Cardiac septum (tissue), 1 donor: ENCODE data around the gene SERTAD3. TPM values are rescaled to one million over a fixed set of nuclear protein-coding genes. Genes with fewer than 3 reads are reported as not detected.
"Not testable (repeated sequence)": the region's sequence is repeated elsewhere in the genome, so short reads cannot be mapped to it uniquely, and the experiment has no call there.

Experiments used
- DNase-seq: peaks from one replicate; pipeline ENCODE4 v3.0.0-alpha.2; 2020; ENCODE audit warnings: low spot score
- intact Hi-C: fragments of 100-400 bp; cut with DNase I; formaldehyde crosslinking; loops from one replicate; pipeline ENCODE4 v1.14.0; 2022
- long read RNA-seq: library from polyadenylated mRNA; unstranded; transcript quantifications from one replicate; pipeline ENCODE4 v2.0.0, GENCODE V29; 2021
- total RNA-seq: library from RNA; stranded (reverse); fragmentation: NEBNext Ultra II Directional; extraction: Animal tissue kit (Norgen Biotek cat#: 25700); gene quantifications from one replicate; pipeline ENCODE4 v1.2.1, GENCODE V29; 2021
- donor health status: DM: no; HTN: no; CAD: no.

The SERTAD3 gene, protein sequence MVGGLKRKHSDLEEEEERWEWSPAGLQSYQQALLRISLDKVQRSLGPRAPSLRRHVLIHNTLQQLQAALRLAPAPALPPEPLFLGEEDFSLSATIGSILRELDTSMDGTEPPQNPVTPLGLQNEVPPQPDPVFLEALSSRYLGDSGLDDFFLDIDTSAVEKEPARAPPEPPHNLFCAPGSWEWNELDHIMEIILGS
- total RNA-seq: 33.9 TPM
- long read RNA-seq, transcript SERTAD3-201 (2 exons, 1,734 nt): major isoform, 24 of 25 reads
- long read RNA-seq, partial matches to known transcripts: 1 of 25 reads
- long read RNA-seq, other reads (novel, unspliced or antisense): 0 of 25 reads

DNA sequence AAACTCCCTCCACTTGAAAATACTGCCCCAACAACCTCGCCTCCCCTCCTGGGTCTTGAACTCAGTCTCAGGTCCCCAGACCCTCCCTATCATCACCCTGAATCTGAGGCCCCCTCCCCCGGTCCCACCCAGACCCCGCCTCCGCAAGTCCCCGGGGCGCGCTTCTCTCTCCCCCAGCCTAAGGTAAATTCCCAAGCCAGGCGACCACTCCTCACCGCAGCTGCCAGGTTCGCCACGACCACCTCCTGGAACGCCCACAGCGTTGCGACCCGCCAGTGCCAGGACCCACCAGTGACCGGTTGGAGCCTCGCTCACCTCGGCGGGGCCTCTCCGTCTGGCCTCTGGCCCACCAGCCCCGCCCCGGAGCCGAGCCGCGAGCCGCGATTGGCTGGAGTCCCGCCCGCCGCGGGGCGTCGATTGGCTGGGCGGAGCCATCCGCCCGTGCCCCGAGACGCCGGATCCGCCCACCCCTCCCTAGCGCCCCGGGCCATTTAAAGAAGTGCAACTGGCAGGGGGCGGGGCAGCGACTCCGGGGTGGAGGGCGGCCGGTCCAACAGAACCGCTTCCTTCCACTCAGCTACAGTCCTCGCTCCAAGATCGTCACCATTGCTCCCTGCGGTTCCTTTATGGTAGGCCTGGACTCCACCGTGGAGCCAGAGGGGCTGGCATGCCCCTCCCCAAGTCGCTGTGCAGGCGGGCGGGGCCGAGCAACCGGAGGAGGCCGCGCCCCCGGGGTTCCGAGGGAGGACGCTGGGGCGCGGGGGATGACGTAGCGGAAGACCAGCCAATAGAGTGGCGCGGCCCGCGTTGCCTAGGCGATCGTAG, at the start of gene SERTAD3:
Gene SERTAD3 (minus strand): TSS at position 336 of the 825 bp plus-strand sequence. CDS start 2,255 bp downstream, outside the sequence.
- intact Hi-C loops: loop anchor here (1.0 to 10.0 kb wide), 5 partner anchors 19 to 271 kb away; partner anchors contain the start of genes COQ8B, ITPKC, LTBP4 and SERTAD1
- DNase-seq: peak; percentile 98

DNA sequence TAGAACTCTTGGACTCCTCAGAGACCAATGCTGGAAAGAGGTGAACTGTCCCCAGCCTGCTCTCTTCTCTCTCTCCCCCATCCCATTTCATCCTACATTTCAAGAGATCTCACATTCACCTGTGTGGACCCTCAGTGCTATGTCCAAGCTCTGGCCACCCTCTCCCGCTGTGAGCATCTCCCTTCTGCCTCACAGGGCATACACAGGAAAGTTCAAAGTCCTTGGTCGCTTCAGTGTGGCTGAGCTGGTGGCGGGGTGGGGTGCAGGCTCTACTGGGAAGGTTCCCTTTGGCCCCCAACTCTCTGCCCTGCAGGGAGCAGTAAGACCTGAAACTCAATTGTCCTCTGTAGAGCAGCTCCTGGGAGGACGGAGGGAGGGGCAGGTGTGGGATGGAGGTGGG, 49.6 kb upstream of the SERTAD3 start:
- DNase-seq: no peak
- intact Hi-C loops: no loop called here

DNA sequence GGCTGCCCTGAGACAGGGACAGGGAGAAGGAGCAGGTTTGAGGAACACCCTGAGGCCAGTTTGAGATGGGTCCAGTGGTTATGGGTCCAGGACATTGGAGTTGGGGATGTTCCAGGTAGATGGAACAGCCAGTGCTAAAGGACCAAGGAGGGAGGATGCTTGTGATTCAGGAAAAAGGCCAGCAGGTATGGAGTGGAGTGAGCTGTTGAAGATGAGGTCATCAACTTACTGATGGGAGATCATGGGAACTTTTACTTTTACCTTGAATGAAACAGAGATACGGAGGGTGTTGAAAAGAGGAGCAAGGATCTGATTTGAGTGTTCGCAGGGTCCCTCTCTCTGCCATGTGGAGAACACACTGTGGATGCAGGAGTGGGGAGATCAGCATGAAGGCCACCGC, 48.1 kb upstream of the SERTAD3 start:
- intact Hi-C loops: no loop called here
- no peak for DNase-seq

DNA sequence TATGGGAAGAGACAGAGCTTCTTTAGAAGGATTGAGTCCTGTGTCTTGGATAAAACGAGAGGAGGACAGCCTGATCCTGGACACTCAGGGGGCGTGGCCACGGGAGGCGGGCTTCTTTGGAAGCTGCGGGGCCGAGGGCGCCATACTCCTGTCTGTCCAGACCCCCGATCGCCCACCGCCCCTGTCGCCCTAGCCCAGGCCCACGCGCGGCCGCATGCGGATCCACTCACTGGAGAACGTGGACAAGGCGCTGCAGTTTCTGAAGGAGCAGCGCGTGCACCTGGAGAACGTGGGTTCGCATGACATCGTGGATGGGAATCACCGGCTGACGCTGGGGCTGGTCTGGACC, 45.7 kb upstream of the SERTAD3 start:
- DNase-seq: no peak
- intact Hi-C loops: no loop called here

DNA sequence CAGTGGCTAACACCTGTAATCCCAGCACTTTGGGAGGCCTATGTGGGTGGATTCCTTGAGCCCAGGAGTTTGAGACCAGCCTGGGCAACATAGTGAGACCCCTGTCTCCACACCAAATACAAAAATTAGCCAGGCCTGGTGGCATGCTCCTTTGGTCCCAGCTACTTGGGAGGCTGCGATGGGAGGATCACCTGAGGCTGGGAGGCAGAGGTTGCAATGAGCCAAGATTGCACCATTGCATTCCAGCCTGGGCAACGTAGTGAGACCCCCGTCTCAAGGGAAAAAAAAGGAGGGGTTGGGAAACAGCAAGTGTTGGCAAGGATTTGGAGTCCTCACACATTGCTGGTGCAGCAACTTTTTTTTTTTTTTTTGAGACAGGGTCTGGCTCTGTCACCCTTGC, 41.9 kb upstream of the SERTAD3 start:
- intact Hi-C loops: no loop called here
- DNase-seq: no peak

DNA sequence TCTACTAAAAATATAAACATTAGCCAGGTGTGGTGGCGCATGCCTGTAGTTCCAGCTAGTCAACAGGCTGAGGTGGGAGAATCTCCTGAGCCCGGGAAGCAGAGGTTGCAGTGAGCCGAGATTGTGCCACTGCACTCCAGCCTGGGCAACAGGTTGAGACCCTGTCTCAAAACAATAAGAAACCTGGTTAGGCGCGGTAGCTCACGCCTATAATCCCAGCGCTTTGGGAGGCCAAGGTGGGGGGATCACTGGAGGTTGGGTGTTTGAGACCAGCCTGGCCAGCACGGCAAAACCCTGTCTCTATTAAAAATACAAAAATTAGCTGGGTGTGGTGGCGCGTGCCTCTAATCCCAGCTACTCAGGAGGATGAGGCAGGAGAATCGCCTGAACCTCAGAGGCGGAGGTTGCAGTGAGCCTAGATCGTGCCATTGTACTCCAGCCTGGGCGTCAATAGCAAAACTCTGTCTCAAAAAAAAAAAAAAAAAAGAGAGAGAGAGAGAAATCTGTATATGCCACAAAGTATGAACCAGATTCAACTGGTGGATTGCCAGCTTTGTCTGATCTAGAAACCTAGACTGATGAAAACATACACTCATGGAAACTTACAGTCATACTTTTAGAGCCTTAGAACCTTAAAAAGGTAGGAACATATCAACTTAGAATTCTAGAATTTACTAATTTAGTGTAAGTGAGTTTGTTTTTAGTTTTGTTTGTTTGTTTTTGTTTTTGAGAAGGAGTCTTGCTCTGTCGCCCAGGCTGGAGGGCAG, 31.9 kb upstream of the SERTAD3 start:
- DNase-seq, intact Hi-C loops: not testable (repeated sequence)

DNA sequence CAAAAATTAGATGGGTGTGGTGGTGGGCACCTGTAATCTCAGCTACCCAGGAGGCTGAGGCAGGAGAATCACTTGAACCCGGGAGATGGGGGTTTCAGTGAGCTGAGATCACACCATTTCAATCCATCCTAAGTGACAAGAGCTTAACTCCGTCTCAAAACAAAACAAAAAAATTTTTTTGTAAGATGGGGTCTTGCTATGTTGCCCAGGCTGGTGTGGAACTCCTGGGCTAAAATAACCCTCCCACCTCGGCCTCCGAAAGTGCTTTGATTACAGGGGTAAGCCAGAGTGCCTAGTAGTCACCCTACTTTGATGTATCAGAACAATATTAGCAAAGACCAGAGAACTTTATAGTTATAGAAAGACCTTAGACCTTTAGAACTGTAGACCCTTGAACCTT, 30.6 kb upstream of the SERTAD3 start:
- intact Hi-C loops: no loop called here
- no peak for DNase-seq

DNA sequence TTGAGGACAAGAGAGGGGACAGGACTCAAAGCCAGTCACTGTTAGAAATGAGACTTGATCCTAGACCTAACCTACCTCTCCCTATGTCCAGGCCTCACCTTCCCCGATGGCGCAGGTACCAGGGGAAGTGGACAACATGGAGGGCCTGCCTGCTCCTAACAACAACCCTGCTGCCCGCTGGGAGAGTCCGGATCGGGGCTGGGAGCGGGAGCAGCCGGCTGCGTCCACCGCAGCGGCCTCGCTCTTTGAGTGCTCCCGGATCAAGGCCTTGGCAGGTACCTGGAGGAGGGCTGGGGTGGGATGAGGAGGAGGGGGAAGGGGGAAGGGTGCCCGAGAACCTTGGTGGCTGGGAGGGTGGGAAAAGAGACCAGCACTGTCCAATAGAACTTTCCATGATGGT, 28.4 kb upstream of the SERTAD3 start:
- no peak for DNase-seq
- intact Hi-C loops: no loop called here

DNA sequence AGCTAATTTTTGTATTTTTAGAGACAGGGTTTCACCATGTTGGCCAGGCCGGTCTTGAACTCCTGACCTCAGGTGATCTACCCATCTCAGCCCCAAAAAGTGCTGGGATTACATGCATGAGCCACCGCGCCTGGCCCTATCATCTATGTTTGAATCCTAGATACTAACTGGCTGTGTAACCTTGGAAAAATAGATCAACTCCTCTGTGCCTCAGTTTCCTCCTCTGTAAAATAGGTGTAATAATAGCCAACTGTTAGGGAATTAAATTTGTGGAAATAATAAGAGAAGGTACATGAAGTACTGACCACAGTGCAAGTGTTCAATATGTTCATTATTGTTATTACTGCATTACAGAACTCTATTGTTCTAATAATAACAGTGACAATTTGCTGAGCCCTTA, 27.0 kb upstream of the SERTAD3 start:
- intact Hi-C loops: no loop called here
- DNase-seq: no peak

DNA sequence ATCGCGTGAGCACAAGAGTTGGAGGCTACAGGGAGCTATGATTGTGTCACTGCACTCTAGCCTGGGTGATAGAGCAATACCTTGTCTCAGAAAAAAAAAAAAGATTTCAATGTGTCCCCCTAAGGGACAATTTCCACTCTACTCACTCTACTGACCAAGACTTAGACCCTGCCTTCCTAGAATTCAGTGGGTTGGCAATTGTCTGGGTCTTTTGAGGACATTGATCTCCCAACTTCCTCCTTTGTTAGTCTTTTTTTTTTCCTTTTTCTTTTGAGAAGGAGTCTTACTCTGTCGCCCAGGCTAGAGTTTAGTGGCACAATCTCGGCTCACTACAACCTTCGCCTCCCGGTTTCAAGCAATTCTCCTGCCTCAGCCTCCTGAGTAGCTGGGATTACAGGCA, 24.9 kb upstream of the SERTAD3 start:
- intact Hi-C loops: loop anchor here (5.0 kb wide), 1 partner anchor 133 kb away; the partner anchor contains the start of gene LTBP4
- no peak for DNase-seq

DNA sequence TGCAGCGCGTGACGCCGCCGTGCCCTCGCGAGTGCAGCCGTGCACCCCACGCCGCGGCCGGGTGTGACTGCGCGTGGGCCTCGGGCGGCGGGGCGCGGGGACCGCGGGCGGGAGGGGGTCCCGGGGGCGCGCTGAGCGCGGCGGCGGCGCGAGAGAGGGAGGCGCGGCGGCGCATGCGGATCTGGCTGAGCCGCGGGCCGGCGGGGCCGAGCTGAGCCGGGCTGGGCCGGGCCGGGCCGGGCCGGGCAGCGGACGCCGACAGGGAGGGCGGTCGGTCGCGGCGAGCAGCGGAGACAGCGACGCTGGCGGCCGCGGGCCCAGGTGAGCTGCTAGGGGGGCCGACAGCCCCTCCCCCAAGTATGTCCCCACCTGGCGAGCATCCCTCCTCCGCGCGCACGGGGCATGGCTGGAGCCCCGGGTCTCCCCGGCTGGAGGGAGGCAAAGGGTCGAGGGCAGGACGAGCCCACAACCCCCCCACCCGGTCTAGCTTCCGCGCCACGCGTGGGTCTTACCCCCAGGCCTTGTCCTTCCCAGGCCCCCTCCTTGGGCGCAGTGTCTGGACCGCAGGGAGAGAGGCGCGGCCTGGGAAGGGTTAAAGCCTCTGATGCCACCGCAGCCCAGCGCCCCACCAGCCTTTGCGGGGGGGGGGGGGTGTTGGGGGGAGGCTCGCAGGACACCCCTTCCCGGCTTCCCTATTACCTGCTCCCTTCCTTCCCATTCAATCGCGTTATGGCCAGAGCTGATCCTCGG, 23.0 kb upstream of the SERTAD3 start, which contains the start of gene SPTBN4:
Gene SPTBN4 (plus strand): TSS at position 17 of the 750 bp plus-strand sequence. CDS start 5,621 bp downstream, outside the sequence.
- intact Hi-C loops: loop anchor here (2.0 to 5.0 kb wide), 2 partner anchors 62 to 135 kb away; partner anchors contain the start of gene LTBP4
- DNase-seq: no peak

DNA sequence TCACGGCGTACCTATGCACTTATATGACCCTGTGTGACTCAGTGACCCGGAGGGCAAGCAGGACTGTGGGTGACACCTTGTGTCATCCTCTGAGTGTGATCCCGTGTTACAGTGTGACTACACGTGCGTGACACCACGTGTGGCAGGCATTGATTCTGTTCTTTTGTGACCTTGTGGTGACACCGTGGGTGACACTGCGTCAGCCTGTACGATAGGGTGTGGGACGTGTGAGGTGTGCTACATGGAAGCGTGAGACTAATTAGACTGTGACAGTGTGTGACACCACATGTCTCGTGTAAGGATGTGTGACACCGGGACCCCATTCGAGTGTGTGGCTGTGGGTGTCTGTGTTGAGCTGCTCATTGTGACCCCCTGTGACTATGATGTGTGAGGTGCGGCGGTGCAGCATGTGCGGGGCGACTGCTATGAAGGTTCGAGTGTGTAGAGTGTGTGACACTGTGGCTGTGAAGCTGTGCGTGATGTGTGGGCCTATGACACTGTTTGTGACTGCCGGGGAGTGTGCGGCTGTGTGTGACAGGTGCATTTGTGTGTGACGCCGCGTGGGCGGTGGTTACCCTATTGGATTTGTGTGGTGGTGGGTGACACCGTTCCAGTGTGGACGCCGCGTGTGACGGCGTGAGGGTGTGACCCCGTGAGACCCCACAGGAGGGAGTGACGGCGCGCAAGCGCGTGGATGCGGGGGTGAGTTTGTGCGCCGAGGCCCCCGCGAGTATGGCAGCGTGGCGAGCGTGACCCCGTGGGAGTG, 22.3 kb upstream of the SERTAD3 start:
- no peak for DNase-seq
- intact Hi-C loops: loop anchor here (2.0 to 5.0 kb wide), 2 partner anchors 62 to 136 kb away; partner anchors contain the start of gene LTBP4

DNA sequence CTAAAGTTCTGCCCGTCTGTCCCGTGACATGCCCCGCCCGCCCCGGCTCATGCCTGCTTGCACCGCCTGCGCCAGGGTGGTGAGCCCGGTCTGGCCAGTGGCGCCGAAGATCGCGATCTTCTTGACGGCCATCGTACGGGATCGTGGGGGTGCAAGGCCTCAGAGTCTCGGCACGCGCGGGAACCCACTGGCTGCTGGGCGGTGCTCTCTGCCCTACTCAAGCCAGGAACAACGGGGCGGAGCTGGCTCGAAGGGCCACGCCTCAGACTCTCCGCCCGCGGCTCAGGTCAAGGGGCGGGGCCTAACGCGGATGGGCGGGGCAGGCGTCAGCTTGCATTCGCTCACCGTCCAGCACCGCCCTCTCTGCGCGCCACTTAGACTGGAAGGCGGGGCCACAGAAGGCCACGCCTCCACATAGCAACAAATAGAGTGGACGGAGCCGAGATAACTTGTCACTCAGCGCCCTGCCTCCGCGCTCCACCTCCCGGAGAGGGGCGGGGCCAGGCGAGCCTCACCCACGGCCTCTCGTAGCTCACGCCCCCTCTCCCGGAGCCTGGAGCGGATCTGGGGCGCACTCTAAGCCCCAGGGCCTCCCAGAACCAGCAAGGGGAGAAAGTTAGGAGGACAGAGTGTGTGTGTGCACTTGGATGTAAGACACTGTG, 21.6 kb upstream of the SERTAD3 start, which contains the start of gene BLVRB:
Gene BLVRB (minus strand): TSS at position 189 of the 662 bp plus-strand sequence. CDS start 57 bp downstream, at position 132.
- intact Hi-C loops: loop anchor here (2.0 to 5.0 kb wide), 3 partner anchors 45 to 137 kb away; partner anchors contain the start of gene LTBP4
- peak; percentile 100 for DNase-seq

DNA sequence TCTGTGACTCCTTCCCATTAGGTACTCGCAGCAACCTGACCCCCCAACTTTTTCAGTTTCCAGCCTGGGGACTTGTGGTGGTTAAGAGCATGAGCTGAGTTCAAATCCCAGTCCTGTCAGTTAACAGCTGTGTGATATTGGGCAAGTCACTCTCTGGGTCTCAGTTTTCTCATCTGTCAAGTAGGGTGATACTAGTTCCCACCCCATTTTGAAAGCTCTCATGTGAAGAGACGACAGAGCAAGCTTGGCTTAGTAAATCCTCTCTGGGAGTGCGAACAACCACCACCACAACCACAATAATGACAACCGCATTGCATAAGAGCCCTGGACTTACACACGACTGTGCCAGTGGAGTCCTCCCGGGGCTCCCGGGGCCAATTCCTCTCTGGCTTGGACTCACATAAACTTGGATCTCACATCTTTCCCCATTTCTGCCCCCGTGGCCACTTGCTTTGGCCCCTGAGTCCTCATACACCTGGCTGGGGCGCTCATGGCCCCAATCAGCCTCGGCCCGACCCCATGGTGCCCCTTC, 21.0 kb upstream of the SERTAD3 start:
- no peak for DNase-seq
- intact Hi-C loops: loop anchor here (2.0 to 5.0 kb wide), 2 partner anchors 44 to 137 kb away; partner anchors contain the start of gene LTBP4

DNA sequence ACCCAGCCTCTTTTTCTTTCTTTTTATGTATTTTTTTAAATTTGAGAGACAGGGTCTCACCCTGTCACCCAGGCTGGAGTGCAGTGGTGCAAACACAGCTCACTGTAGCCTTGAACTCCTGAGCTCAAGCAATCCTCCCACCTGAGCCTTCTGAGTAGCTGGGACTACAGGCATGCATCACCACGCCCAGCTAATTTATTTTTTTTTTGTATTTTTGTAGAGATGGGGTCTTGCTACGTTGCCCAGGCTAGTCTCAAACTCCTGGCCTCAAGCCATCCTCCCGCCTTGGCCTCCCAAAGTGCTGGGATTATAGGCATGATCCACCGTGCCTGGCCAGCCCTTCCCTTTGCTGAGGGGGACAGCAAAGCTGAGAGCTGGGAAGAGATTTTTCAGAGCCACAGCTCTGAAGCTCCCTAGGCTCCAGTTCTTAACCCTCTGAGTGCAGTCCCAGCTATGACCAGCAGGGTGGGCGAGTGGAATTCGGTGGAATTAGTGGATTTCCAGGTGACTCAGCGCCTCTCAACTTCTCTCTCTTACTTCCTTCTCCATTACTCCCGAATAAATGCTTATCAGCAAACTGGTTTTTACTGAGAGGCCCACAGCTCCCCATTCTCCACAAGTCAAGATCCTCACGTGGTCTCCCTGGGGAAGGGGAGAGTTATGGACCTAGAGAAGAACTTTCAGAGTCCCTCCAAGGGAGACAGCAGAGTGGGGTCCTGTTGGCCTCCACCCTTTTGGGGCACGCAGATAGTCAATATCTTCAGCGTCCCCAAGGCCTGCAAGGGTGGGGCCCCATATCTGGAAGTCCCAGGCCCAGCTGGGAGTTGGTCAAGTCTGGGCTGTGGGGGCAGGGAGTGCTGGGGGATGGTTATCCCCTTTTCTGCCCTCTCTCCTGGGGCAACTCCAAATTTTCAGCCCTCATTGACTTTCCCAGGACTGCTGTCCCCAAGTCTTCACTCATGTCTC, 20.2 kb upstream of the SERTAD3 start:
- intact Hi-C loops: loop anchor here (2.0 to 5.0 kb wide), 2 partner anchors 44 to 138 kb away; partner anchors contain the start of gene LTBP4
- DNase-seq: peak; percentile 86

DNA sequence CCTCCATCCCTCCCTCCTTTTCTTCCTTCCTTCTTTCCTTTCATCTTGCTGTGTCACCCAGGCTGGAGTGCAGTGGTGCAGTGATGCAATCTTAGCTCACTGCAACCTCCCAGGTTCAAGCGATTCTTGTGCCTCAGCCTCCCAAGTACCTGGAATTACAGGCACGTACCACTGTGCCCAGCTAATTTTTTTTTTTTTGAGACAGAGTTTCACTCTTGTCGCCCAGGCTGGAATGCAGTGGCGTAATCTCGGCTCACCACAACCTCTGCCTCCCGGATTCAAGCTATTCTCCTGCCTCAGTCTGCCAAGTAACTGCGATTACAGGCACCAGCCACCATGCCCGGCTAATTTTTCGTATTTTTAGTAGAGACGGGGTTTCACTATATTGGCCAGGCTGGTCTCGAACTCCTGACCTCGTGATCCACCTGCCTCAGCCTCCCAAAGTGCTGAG, 19.5 kb upstream of the SERTAD3 start:
- intact Hi-C loops: loop anchor here (2.0 kb wide), 1 partner anchor 43 kb away; no protein-coding TSS in a partner anchor
- not testable (repeated sequence) for DNase-seq
